Activated naive CD4-positive, alpha-beta T cell treated with Interleukin-2 at 50 U/mL for 16 hours (primary cell): ENCODE measurements around the gene LACC1.

ENCODE experiments used
- DNase-seq: peaks from one replicate; pipeline ENCODE4 v3.0.0-alpha.2; 2020

Gene LACC1

GRCh38 chr13:43879755-43880181 is at the start of gene LACC1:
TSS of gene LACC1 (plus strand) at chr13:43879904. CDS start at chr13:43880986, 1,082 bp downstream.
- no peak for DNase-seq

GRCh38 chr13:43830497-43830881 is 49.2 kb upstream of the LACC1 start:
- DNase-seq: no peak

- DNase-seq: no peak
These were observed 48.6 kb upstream of the LACC1 start for GRCh38 chr13:43831088-43831487.

- DNase-seq: no peak
These were observed 44.0 kb upstream of the LACC1 start for GRCh38 chr13:43835701-43836100.

GRCh38 chr13:43838909-43839308 is 40.8 kb upstream of the LACC1 start:
- no peak for DNase-seq

- no peak for DNase-seq
These were observed 33.1 kb upstream of the LACC1 start for GRCh38 chr13:43846496-43847158.

- no peak for DNase-seq
These were observed 31.6 kb upstream of the LACC1 start for GRCh38 chr13:43848001-43848649.

- no peak for DNase-seq
These were observed 28.8 kb upstream of the LACC1 start for GRCh38 chr13:43850873-43851272.

- no peak for DNase-seq
These were observed 26.7 kb upstream of the LACC1 start for GRCh38 chr13:43852923-43853404.

- no peak for DNase-seq
These were observed 17.8 kb upstream of the LACC1 start for GRCh38 chr13:43861863-43862262.

- DNase-seq: no peak
These were observed 14.8 kb upstream of the LACC1 start for GRCh38 chr13:43864921-43865320.

- DNase-seq: no peak
These were observed 13.8 kb upstream of the LACC1 start for GRCh38 chr13:43865892-43866291.

- no peak for DNase-seq
These were observed 7.5 kb upstream of the LACC1 start for GRCh38 chr13:43872181-43872580.

GRCh38 chr13:43874504-43875092 is 5.1 kb upstream of the LACC1 start:
- no peak for DNase-seq

- no peak for DNase-seq
These were observed 3.3 kb upstream of the LACC1 start for GRCh38 chr13:43876366-43876765.

- DNase-seq: no peak
These were observed 2.4 kb upstream of the LACC1 start for GRCh38 chr13:43877326-43877725.

GRCh38 chr13:43877766-43878165 is 1.9 kb upstream of the LACC1 start:
- no peak for DNase-seq

GRCh38 chr13:43878892-43879754 is 581 bp upstream of the LACC1 start, which contains the start of gene CCDC122:
TSS of gene CCDC122 (minus strand) at chr13:43879740. CDS start at chr13:43869376, 10,364 bp downstream.
- peak; percentile 83 for DNase-seq

GRCh38 chr13:43880214-43880855 is 631 bp downstream of the LACC1 start:
- DNase-seq: no peak

GRCh38 chr13:43880926-43881325 is 1.2 kb downstream of the LACC1 start:
- no peak for DNase-seq

- no peak for DNase-seq
These were observed 1.9 kb downstream of the LACC1 start for GRCh38 chr13:43881580-43881979.

- no peak for DNase-seq
These were observed 3.9 kb downstream of the LACC1 start for GRCh38 chr13:43883631-43884030.

GRCh38 chr13:43884222-43884621 is 4.5 kb downstream of the LACC1 start:
- no peak for DNase-seq
